Renal cortex interstitium (tissue), 11 donors: Measurements from ENCODE around the gene UCK2. TPM values are rescaled to one million over a fixed set of nuclear protein-coding genes. Genes with fewer than 3 reads are reported as not detected.
A peak's percentile ranks its signal among the peaks of the same experiment; 100 is the strongest.

Experiments
- DNase-seq, 11 donors: peaks; one replicate each; pipeline ENCODE4 v3.0.0-alpha.2; 2013; ENCODE audit warnings: low read depth in 9 of 11, low spot score in 4 of 11; ENCODE audit errors: extremely low read depth in 1 of 11
- polyA plus RNA-seq, 3 donors: library from polyadenylated mRNA; unstranded; fragments of 120-200 nt; gene quantifications; one replicate each; pipeline ENCODE4 v1.2.1, GENCODE V29; 2013; ENCODE audit not compliant: insufficient read length in 3 of 3

The UCK2 gene
- polyA plus RNA-seq, 3 donors: 21.1 to 24.7 (median 24.1) TPM

GRCh38 chr1:165945911-165946310, 118.5 kb downstream of the UCK2 start:
- DNase-seq: no peak

- no peak for DNase-seq
These were observed 120.5 kb downstream of the UCK2 start for GRCh38 chr1:165947797-165948455.

GRCh38 chr1:165949335-165950130, 122.1 kb downstream of the UCK2 start:
- DNase-seq: peak in 8 of 11 donors; percentile 31 to 55 (median 46)

GRCh38 chr1:165954940-165955339, 127.5 kb downstream of the UCK2 start:
- DNase-seq: peak in 8 of 11 donors; percentile 15 to 57 (median 34)

- no peak for DNase-seq
These were observed 130.9 kb downstream of the UCK2 start for GRCh38 chr1:165958306-165958705.

- DNase-seq: no peak
These were observed 132.7 kb downstream of the UCK2 start for GRCh38 chr1:165960136-165960535.

GRCh38 chr1:165960881-165961280, 133.5 kb downstream of the UCK2 start:
- DNase-seq: no peak

Other genes with a start within 250 kb of the UCK2 start
- gene MGST3, start 196.4 kb upstream of the UCK2 start, polyA plus RNA-seq: 100 to 1,000 TPM; 196 to 221 (median 202) TPM
- gene ALDH9A1, start 129.1 kb upstream of the UCK2 start, polyA plus RNA-seq: 100 to 1,000 TPM in 2 of 3 donors, 10 to 100 TPM in 1; 93.0 to 131 (median 115) TPM
- 100 to 1,000 TPM; 151 to 180 (median 168) TPM for gene TMCO1, start 58.7 kb upstream of the UCK2 start, polyA plus RNA-seq